Spleen (tissue), 7 donors: Measurements from ENCODE around the gene TRMO.

Experiments
- POLR2A ChIP-seq, 3 donors: fragments of 450-650 bp; IDR thresholded peaks; one replicate each; pipeline ENCODE4 v1.5.1; 2017; ENCODE audit warnings: antibody characterized with exemption in 3 of 3, mild to moderate bottlenecking in 1 of 3
- TF ChIP-seq, protein P1 (sequence below), 11 experiments: fragments of 200-600 bp in 7 of 11; fragments of 450-650 bp in 4 of 11; sonication (generic) in 4 of 11; IDR thresholded peaks in 8 of 11; conservative IDR thresholded peaks in 3 of 11; 1 replicate in 7 of 11; 2 replicates in 4 of 11; pipeline versions ENCODE4 v1.4.0 to v1.8.0; 2016 to 2021; ENCODE audit warnings: antibody characterized with exemption in 11 of 11, inconsistent platforms in 4 of 11, mild to moderate bottlenecking in 1 of 11
- donor health status: DM: no; HTN: no; CAD: no; lungs with moderate emphysema.
- donor health status: DM: no; HTN: no; CAD: no.
- donor health status: DM: no; HTN: no; CAD: no.

DNA sequence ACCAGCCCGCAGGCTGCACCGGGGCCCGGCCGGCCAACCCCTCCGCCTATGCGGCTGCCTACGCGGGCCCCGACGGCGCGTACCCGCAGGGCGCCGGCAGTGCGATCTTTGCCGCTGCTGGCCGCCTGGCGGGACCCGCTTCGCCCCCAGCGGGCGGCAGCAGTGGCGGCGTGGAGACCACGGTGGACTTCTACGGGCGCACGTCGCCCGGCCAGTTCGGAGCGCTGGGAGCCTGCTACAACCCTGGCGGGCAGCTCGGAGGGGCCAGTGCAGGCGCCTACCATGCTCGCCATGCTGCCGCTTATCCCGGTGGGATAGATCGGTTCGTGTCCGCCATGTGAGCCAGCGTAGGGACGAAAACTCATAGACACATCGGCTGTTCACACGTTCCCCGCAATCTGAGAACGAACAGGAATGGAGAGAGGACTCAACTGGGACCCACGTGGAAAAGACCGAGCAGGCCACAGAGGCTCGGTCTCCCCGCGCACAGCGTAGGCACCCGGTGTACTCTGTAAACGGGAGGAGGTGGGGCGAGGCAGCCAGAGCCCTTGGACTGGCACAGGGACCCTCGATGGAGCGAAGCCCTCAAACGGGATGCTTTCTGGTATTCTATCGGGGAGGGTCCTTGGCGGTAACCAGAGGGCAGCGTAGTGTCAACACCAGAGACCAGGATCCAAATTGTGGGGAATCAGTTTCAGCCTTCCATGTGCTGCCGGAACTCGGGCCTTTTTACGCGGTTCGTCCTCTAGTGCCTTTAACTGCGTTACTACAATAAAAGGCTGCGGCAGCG is 67.4 kb downstream of the TRMO start:
- TF ChIP-seq POLR2A (IDR thresholded peaks at IDR 0.05): no peak
- TF ChIP-seq, protein P1, sequence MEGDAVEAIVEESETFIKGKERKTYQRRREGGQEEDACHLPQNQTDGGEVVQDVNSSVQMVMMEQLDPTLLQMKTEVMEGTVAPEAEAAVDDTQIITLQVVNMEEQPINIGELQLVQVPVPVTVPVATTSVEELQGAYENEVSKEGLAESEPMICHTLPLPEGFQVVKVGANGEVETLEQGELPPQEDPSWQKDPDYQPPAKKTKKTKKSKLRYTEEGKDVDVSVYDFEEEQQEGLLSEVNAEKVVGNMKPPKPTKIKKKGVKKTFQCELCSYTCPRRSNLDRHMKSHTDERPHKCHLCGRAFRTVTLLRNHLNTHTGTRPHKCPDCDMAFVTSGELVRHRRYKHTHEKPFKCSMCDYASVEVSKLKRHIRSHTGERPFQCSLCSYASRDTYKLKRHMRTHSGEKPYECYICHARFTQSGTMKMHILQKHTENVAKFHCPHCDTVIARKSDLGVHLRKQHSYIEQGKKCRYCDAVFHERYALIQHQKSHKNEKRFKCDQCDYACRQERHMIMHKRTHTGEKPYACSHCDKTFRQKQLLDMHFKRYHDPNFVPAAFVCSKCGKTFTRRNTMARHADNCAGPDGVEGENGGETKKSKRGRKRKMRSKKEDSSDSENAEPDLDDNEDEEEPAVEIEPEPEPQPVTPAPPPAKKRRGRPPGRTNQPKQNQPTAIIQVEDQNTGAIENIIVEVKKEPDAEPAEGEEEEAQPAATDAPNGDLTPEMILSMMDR (IDR thresholded peaks at IDR 0.05 in 8 of 11, conservative IDR thresholded peaks at IDR 0.05 in 3 of 11): no peak
